OCI-LY1 (cell line): ENCODE measurements around the gene BACH1.

Source experiments
- EZH2 ChIP-seq: fragments of 200-600 bp; sonication (generic), shearing (Covaris generic); IDR thresholded peaks from 2 replicates; pipeline ENCODE4 v1.8.0; 2017; ENCODE audit warnings: borderline replicate concordance, mixed run types, mild to moderate bottlenecking, antibody characterized with exemption, low read length, moderate library complexity, mixed read lengths
- TF ChIP-seq, protein P1 (sequence below): fragments of 200-600 bp; sonication (generic), shearing (Covaris generic); IDR thresholded peaks from 2 replicates; pipeline ENCODE4 v1.5.1; 2017; ENCODE audit warnings: mild to moderate bottlenecking, antibody characterized with exemption, low read length, moderate library complexity, mixed read lengths

DNA sequence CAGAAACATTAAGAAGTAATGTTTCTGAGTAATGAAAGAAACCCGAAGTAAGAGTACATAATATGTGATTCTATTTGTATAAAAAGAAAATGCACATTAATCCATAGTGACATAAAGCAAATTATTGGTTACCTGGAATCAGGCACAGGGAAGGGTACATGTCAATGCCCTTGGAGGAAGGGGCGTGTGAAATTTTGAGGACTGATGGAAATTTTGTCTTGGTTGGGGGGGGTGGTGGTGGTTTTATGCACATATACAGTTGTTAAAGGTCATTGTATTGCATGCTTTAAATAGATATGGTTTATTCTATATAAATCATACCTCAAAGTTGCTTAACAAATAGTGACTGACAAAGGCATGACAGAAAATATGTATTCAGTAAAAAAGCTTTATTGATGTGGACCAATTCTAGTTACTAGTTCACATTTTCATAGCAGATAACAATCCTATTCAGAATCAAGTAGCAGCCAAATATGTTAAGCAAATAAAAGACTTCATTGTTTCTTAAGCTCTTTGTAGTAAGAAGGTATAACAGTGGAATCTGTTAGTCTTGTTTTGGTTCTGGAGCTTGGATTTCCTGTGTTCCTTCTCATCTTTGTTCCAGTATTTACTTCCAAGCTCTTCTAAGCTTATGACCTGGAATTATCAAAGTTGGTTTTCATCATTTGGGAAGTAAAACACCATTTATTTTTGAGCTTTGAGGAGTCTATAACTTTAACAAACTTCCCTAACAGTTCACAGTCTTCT is 15.1 kb downstream of the BACH1 start:
- TF ChIP-seq, protein P1, sequence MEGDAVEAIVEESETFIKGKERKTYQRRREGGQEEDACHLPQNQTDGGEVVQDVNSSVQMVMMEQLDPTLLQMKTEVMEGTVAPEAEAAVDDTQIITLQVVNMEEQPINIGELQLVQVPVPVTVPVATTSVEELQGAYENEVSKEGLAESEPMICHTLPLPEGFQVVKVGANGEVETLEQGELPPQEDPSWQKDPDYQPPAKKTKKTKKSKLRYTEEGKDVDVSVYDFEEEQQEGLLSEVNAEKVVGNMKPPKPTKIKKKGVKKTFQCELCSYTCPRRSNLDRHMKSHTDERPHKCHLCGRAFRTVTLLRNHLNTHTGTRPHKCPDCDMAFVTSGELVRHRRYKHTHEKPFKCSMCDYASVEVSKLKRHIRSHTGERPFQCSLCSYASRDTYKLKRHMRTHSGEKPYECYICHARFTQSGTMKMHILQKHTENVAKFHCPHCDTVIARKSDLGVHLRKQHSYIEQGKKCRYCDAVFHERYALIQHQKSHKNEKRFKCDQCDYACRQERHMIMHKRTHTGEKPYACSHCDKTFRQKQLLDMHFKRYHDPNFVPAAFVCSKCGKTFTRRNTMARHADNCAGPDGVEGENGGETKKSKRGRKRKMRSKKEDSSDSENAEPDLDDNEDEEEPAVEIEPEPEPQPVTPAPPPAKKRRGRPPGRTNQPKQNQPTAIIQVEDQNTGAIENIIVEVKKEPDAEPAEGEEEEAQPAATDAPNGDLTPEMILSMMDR, result no peak
- no peak for TF ChIP-seq EZH2
